PC-9 (cell line): Measurements from ENCODE around the gene ZFR2.

Experiments
- EZH2 ChIP-seq: fragments of 200-600 bp; sonication (generic); IDR thresholded peaks from 2 replicates; pipeline ENCODE4 v1.8.0; 2017; ENCODE audit warnings: antibody characterized with exemption, low read depth
- TF ChIP-seq, protein P1 (sequence below): fragments of 200-600 bp; sonication (generic); conservative IDR thresholded peaks from 2 replicates; pipeline ENCODE4 v1.6.1; 2017; ENCODE audit warnings: mixed run types, antibody characterized with exemption, mild to moderate bottlenecking, moderate library complexity

DNA sequence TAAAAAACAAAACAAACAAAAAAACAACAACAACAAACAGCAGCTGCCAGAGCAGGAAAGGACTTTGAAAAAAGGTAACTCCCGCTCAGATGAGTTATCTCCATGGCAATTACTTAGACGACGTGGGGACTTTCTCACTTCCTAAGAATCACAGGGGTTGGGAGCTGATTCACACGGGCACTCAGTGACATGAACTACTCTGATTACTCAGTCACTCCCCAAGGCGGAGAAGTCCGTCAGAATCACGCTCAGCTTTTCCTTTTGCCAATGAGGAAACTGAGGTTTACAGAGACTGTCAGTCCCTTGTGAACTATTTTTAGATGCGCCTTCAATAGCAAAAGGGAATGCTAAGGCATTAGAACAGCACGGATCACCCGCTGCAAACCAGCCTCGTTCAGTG, 50.4 kb downstream of the ZFR2 start:
- TF ChIP-seq, protein P1, sequence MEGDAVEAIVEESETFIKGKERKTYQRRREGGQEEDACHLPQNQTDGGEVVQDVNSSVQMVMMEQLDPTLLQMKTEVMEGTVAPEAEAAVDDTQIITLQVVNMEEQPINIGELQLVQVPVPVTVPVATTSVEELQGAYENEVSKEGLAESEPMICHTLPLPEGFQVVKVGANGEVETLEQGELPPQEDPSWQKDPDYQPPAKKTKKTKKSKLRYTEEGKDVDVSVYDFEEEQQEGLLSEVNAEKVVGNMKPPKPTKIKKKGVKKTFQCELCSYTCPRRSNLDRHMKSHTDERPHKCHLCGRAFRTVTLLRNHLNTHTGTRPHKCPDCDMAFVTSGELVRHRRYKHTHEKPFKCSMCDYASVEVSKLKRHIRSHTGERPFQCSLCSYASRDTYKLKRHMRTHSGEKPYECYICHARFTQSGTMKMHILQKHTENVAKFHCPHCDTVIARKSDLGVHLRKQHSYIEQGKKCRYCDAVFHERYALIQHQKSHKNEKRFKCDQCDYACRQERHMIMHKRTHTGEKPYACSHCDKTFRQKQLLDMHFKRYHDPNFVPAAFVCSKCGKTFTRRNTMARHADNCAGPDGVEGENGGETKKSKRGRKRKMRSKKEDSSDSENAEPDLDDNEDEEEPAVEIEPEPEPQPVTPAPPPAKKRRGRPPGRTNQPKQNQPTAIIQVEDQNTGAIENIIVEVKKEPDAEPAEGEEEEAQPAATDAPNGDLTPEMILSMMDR, result no peak
- TF ChIP-seq EZH2, result no peak
